GM12892 (cell line): ENCODE measurements around the gene CEP112.

Experiments used
- DNase-seq: peaks from one replicate; pipeline ENCODE4 v3.0.0; 2011; ENCODE audit not compliant: insufficient read length
- FAIRE-seq: peaks from 2 replicates; lab custom pipeline; 2011; peaks lifted over from hg19 to GRCh38; lab: Jason Lieb, UNC
- POLR2A ChIP-seq: IDR thresholded peaks from 2 replicates; pipeline ENCODE4 v1.6.1; 2011; ENCODE audit warnings: low read depth, low read length, control low read depth
- POLR2AphosphoS5 ChIP-seq: IDR thresholded peaks from 2 replicates; pipeline ENCODE4 v1.6.1; 2011; ENCODE audit warnings: low read depth, low read length, control low read depth
- TAF1 ChIP-seq: IDR thresholded peaks from 2 replicates; pipeline ENCODE4 v1.6.1; 2011; ENCODE audit warnings: low read depth, mild to moderate bottlenecking, control low read depth, low read length, borderline replicate concordance

The CEP112 gene

DNA sequence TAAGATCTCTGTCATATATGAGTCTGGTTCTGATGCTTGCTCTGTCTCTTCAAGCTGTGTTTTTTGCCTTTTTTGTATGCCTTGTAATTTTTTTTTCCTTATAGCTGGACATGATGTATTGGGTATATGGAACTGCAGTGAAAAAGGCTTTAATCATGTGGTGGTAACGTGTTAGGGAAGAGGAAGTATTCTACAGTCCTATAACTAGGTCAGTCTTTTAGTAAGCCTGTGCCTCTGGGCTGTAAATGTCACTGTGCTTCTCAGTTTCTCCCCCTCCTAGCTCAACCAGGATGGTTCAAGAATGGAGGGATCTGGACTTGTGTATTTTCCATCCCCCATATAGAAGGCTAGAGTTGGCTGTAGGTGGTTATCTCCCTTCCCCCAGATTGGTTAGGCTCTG is 428.1 kb downstream of the CEP112 start:
- no peak for TF ChIP-seq POLR2A
- TF ChIP-seq POLR2AphosphoS5: no peak
- TF ChIP-seq TAF1: no peak
- DNase-seq (no peak), FAIRE-seq (no peak)

DNA sequence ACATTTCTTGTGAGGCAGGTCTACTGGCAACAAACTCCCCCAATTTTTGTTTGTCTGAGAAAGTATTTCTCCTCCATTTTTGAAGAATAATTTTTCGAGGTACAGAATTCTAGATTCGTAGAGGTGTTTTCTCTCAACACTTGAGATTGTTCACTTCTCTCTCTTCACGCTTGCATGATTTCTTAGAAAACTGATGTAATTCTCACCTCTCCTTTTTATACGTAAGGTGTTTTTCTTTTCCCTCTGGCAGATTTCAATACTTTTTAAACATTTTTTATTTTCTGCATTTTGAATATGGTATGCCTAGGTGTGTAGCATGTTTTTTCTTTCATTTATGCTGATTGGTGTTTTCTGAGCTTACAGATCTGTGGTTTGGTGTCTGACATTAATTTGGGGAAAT is 429.0 kb downstream of the CEP112 start:
- no peak for DNase-seq
- no peak for FAIRE-seq
- no peak for TF ChIP-seq POLR2AphosphoS5

DNA sequence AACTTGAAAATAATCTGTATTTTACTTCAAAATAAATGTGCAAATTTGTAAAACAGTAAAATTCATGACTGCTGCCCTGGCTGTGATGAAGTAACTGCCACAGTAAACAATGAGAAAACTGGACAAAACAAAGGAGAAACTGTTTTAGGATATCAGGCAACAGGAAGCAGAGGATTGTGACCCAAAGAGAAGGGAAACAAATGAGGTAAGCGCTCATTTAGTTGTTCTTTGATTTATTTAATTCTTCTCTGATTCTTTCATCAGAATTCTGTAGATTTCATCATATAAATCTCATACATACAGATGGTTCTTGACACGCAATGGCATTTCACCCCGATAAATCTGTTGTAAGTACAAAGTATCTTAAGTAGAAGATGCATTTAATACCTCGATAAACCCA is 432.4 kb downstream of the CEP112 start:
- no peak for DNase-seq
- TF ChIP-seq POLR2A: no peak
- TF ChIP-seq POLR2AphosphoS5: no peak
- TF ChIP-seq TAF1: no peak
- no peak for FAIRE-seq

DNA sequence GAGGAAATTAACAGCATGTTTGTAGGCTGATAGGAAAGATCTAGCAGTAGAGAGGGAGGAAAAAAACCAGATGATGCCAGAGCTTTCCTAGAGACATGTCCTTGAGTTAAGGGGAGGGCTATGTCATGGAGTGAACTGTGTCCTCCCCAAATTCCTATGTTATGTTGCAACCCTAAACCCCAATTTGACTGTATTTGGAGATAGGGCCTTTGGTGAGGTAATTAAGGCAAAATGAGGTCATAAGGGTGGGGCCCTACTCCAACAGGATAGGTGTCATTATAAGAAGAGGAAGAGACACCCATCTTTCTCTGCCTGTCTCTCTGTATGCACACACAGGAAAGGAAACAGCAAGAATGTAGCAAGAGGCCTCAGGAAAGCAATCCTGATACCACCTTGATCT is 435.2 kb downstream of the CEP112 start:
- no peak for DNase-seq
- FAIRE-seq: no peak
- TF ChIP-seq POLR2A (no peak), POLR2AphosphoS5 (no peak), TAF1 (no peak)

DNA sequence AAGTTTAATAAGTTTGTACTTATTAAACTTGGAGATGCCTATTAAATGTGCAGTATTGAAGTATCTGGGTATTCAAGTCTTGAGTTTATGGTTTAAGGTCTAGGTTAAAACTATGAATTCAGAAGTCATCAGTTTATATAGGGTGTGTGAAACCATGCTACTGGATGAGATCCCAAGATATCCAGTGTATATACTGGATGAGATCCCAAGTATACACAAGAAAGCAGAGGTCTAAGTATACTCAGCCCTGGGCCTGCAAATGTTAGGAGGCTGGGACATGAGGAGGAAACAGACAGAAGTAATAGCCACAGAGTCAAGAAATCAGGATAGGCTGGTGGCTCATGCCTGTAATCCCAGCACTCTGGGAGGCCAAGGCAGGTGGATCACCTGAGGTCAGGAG is 436.1 kb downstream of the CEP112 start:
- no peak for TF ChIP-seq POLR2A
- TF ChIP-seq POLR2AphosphoS5: no peak
- TF ChIP-seq TAF1: no peak
- FAIRE-seq: no peak
- DNase-seq: no peak

DNA sequence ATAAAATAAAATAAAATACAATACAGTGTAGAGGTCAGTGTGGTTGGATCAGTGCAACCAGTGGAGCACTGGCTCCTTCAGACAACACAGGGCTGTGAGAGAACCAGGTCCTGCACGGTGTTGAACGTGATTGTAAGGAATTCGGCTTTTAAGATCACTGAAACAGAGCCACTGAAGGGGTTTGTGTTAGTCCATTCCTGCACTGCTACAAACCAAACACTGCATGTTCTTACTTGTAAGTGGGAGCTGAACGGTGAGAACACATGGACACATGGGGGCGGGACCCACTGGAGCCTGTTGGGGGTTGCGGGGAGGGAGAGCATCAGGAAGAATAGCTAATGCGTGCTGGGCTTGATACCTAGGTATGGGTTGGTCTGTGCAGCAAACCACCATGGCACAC is 437.3 kb downstream of the CEP112 start:
- no peak for DNase-seq
- no peak for FAIRE-seq
- no peak for TF ChIP-seq POLR2A
- no peak for TF ChIP-seq TAF1
- TF ChIP-seq POLR2AphosphoS5: no peak

DNA sequence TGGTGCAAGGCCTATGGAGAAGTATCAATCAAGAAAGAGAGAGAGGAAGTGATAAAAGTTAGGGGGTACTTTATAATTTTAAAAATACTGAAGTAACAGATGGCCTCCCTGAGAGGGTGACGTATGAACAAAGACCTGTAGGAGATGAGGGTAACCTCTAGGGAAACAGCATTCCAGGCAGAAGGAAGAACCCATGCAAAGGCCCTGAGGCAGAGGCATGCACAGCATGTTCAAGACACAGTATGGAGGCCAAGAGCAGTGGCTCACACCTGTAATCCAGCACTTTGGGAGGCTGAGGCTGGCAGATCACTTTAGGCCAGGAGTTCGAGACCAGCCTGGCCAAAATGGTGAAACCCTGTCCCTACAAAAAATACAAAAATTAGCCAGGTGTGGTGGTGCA is 437.9 kb downstream of the CEP112 start:
- TF ChIP-seq POLR2AphosphoS5 (no peak), TAF1 (no peak), POLR2A (no peak)
- no peak for DNase-seq
- FAIRE-seq: no peak

DNA sequence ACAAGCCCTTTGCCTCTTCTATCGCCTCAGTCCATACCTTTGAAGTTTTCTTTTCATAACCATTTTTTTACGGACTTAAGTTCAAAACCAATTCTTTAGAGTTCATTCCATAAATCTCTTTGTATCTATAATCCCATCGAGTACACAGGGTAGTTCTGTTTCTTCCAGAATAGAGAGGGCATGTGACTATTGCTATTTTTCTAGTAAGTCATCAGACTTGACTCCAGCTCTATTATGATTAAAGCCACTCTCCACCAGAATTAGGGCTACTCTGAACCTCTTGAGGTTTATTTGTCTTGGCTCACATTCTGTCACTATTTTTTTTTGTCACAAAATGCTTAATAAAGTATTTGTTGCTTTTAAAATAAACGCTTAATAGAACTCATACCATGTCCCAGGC is 438.6 kb downstream of the CEP112 start:
- no peak for FAIRE-seq
- DNase-seq: no peak
- no peak for TF ChIP-seq POLR2A
- TF ChIP-seq POLR2AphosphoS5: no peak
- no peak for TF ChIP-seq TAF1

DNA sequence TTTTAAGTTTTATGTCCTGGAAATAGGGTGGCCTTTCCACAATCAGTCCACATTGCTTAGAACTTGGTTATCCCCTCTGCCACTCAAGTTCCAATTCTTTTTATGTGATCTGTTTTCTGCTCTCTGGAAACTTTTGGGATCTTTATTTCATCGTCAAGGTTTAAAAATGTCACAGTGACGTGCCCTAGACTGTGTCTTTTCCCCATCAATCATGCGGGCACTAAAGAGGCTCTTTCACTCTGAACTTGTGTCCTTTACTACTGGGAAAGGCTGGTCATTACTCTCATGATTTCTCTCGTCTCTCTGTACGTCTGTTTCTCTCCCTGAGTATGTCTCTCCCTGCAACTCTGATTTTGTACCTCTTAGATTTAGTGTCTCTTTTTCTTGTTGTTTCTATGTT is 440.7 kb downstream of the CEP112 start:
- DNase-seq: no peak
- TF ChIP-seq TAF1 (no peak), POLR2A (no peak), POLR2AphosphoS5 (no peak)
- no peak for FAIRE-seq

DNA sequence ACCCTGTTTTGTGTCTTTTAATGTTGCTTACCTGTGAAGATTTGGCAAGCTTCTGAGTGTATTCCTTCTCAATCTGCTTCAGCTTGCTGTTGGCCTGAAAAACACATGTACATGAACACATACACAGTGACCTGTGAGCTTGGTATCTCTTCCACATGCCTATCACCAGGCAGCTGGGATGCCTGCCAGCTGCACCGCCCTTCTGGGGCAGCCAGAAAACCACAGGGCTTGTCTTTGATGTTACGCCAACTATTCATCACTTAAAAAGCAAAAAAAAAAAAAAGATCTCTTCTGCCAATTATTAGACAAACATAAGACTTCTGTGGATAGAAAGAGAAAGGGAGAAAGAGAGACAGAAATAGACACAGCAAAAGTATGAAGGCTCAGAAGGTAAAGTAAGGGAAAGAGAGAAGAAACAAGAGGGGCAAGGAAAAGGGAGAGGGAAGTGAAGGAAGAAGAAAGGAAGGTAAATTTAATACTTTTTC is 441.3 kb downstream of the CEP112 start:
- TF ChIP-seq POLR2AphosphoS5 (no peak), TAF1 (no peak), POLR2A (no peak)
- no peak for DNase-seq
- FAIRE-seq: no peak

DNA sequence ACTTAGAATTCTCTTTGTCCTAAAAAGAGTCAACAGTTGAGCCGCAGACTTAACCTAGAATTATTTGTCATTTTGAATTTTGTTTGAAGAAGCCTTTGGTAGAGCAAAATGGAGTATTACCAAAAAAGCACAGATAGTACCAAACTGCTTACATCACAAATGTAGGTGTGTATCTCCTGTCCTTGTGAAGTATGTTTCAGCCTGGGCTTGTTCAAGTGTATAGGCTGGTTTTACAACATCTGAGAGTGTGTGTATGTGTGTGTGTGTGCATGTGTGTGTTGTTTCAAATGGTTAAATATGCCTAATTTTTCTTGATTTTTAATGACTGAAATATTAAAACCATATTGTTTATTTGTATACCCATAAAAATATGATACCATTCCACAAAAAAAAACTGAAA is 441.8 kb downstream of the CEP112 start:
- DNase-seq (no peak), FAIRE-seq (no peak)
- TF ChIP-seq POLR2AphosphoS5: no peak
- TF ChIP-seq TAF1: no peak
- no peak for TF ChIP-seq POLR2A

DNA sequence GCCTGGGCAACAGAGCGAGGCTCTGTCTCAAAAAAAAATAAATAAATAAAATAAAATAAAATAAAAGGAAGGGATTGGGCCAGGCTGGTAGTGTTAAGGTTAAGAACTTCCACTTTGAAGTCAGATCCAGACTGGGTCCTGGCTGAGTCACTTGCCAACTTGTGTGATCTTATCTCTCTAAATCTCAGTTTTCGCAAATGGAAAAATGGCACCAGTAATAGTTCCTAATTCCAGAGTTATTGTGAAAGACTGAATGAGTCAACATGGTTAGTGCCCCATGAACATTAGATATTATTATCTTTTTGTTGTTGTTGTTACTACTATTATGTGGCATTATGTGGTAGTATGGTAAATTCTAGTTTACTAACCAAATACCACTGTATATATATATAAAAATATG is 442.5 kb downstream of the CEP112 start:
- no peak for FAIRE-seq
- no peak for DNase-seq
- TF ChIP-seq POLR2A: no peak
- no peak for TF ChIP-seq POLR2AphosphoS5
- no peak for TF ChIP-seq TAF1

DNA sequence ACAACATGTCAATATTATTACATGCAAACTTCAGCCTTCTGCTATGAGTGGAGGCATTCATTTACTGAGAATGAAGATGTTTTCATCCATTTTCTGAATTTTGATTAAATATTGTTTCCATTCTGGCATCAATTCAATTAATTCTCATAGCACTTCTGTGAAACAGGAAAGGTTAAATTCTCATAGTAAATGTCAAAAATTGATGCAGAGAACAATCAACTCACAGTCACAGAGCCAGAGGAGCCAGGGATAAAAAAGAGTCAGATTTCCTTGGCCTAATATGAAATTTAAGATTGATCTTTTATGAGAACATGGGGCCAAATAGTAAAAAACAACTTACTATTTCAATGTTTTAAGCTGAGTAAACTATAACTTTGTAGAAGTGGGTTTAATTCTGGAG is 446.7 kb downstream of the CEP112 start:
- TF ChIP-seq POLR2AphosphoS5 (no peak), POLR2A (no peak), TAF1 (no peak)
- FAIRE-seq (no peak), DNase-seq (no peak)

DNA sequence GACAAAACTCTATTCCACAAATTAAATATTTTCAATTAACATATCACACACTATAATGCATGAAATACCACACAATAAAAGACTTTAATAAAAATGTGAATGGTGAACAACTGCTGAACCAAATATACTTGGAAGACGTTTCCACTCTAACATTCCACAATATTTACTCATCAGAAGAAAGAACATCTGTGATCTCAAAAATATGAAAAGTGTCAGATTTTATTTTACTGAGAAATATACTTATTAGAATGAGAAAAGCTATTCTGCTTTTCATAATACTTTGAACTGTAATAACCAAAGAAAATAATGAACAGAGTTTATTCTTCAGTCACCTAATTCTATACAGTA is 448.7 kb downstream of the CEP112 start:
- TF ChIP-seq POLR2AphosphoS5 (no peak), POLR2A (no peak), TAF1 (no peak)
- DNase-seq: no peak
- FAIRE-seq: no peak
